A204.1 (cell line): Measurements from ENCODE around the gene DDTL.
A peak's percentile ranks its signal among the peaks of the same experiment; 100 is the strongest.
"Not testable (repeated sequence)": the region's sequence is repeated elsewhere in the genome, so short reads cannot be mapped to it uniquely, and the experiment has no call there.

Source experiments
- FAIRE-seq: peaks from 2 replicates; lab custom pipeline; 2012; peaks lifted over from hg19 to GRCh38; lab: Jason Lieb, UNC

Gene DDTL

GRCh38 chr22:23966568-23966967, at the start of gene DDTL:
Gene DDTL, plus strand, starts transcription at chr22:23966888. Its CDS starts 27 bp downstream, at chr22:23966915.
- peak; percentile 88 for FAIRE-seq

GRCh38 chr22:23920267-23920611, 46.4 kb upstream of the DDTL start:
- not testable (repeated sequence) for FAIRE-seq

GRCh38 chr22:23921586-23922201, 45.0 kb upstream of the DDTL start:
- FAIRE-seq, result not testable (repeated sequence)

GRCh38 chr22:23922921-23923320, 43.8 kb upstream of the DDTL start:
- no peak for FAIRE-seq

GRCh38 chr22:23925020-23925606, 41.6 kb upstream of the DDTL start:
- no peak for FAIRE-seq

- no peak for FAIRE-seq
These were observed 40.1 kb upstream of the DDTL start for GRCh38 chr22:23926561-23926960.

- no peak for FAIRE-seq
These were observed 28.2 kb upstream of the DDTL start for GRCh38 chr22:23938328-23939016.

GRCh38 chr22:23939017-23939357, 27.7 kb upstream of the DDTL start:
- no peak for FAIRE-seq

- FAIRE-seq, result not testable (repeated sequence)
These were observed 26.5 kb upstream of the DDTL start for GRCh38 chr22:23940166-23940565.

- FAIRE-seq, result not testable (repeated sequence)
These were observed 19.3 kb upstream of the DDTL start for GRCh38 chr22:23947391-23947790.

GRCh38 chr22:23949764-23950163, 16.9 kb upstream of the DDTL start:
- FAIRE-seq, result not testable (repeated sequence)

- not testable (repeated sequence) for FAIRE-seq
These were observed 15.3 kb upstream of the DDTL start for GRCh38 chr22:23951383-23951782.

- FAIRE-seq, result not testable (repeated sequence)
These were observed 13.8 kb upstream of the DDTL start for GRCh38 chr22:23952794-23953405.

- FAIRE-seq, result not testable (repeated sequence)
These were observed 13.2 kb upstream of the DDTL start for GRCh38 chr22:23953485-23953884.

GRCh38 chr22:23954193-23954990, 12.3 kb upstream of the DDTL start:
- not testable (repeated sequence) for FAIRE-seq

GRCh38 chr22:23954991-23955305, 11.7 kb upstream of the DDTL start:
- FAIRE-seq, result not testable (repeated sequence)

- not testable (repeated sequence) for FAIRE-seq
These were observed 10.8 kb upstream of the DDTL start for GRCh38 chr22:23955886-23956285.

GRCh38 chr22:23956301-23956900, 10.3 kb upstream of the DDTL start:
- FAIRE-seq, result not testable (repeated sequence)

- FAIRE-seq, result not testable (repeated sequence)
These were observed 5.5 kb upstream of the DDTL start, which contains the start of gene GSTT2B for GRCh38 chr22:23961084-23961771. Gene GSTT2B, minus strand, starts transcription at chr22:23961195. Its CDS starts 64 bp downstream, at chr22:23961131.

- FAIRE-seq, result not testable (repeated sequence)
These were observed 594 bp upstream of the DDTL start for GRCh38 chr22:23966094-23966493.

- no peak for FAIRE-seq
These were observed 2.4 kb downstream of the DDTL start for GRCh38 chr22:23969071-23969470.
